ENCODE results near the gene STX3. TPM values are rescaled to one million over a fixed set of nuclear protein-coding genes. Genes with fewer than 3 reads are reported as not detected.

Gene STX3
- total and polyA plus RNA-seq, 2 of the 13 experiments (the other 11 are each of a cell fraction or from before 2014, with no cell fraction given) = 16.5 to 24.0 TPM

- FAIRE-seq = no peak
- no peak for DNase-seq (ENCODE audit: low spot score)
- ChIA-PET CTCF (ENCODE audit: low intra/inter-chr PET ratio, low total read pairs) (no interaction called here), POLR2A (interaction anchor here (0.9 to 2.1 kb wide), 3 partner anchors 9 to 23 kb away, joined by 3 to 5 read pairs (median 3); partner anchors contain the start of gene MRPL16)
- no peak for TF ChIP-seq ZNF235 (CRISPR knock-in tag; IDR thresholded peaks at IDR 0.05; ENCODE audit: borderline replicate concordance)
- TF ChIP-seq ZNF10 (CRISPR knock-in tag; IDR thresholded peaks at IDR 0.05; ENCODE audit: borderline replicate concordance, low read depth) = no peak
- TF ChIP-seq ZBTB7B (CRISPR knock-in tag; IDR thresholded peaks at IDR 0.05) = no peak
- TF ChIP-seq, protein P1, sequence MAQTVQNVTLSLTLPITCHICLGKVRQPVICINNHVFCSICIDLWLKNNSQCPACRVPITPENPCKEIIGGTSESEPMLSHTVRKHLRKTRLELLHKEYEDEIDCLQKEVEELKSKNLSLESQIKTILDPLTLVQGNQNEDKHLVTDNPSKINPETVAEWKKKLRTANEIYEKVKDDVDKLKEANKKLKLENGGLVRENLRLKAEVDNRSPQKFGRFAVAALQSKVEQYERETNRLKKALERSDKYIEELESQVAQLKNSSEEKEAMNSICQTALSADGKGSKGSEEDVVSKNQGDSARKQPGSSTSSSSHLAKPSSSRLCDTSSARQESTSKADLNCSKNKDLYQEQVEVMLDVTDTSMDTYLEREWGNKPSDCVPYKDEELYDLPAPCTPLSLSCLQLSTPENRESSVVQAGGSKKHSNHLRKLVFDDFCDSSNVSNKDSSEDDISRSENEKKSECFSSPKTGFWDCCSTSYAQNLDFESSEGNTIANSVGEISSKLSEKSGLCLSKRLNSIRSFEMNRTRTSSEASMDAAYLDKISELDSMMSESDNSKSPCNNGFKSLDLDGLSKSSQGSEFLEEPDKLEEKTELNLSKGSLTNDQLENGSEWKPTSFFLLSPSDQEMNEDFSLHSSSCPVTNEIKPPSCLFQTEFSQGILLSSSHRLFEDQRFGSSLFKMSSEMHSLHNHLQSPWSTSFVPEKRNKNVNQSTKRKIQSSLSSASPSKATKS (CRISPR knock-in tag; IDR thresholded peaks at IDR 0.05) = no peak
- TF ChIP-seq ZNF574 (CRISPR knock-in tag; IDR thresholded peaks at IDR 0.05) = no peak
- TF ChIP-seq, protein P2, sequence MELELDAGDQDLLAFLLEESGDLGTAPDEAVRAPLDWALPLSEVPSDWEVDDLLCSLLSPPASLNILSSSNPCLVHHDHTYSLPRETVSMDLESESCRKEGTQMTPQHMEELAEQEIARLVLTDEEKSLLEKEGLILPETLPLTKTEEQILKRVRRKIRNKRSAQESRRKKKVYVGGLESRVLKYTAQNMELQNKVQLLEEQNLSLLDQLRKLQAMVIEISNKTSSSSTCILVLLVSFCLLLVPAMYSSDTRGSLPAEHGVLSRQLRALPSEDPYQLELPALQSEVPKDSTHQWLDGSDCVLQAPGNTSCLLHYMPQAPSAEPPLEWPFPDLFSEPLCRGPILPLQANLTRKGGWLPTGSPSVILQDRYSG (CRISPR knock-in tag; IDR thresholded peaks at IDR 0.05) = no peak
- TF ChIP-seq MAF1 (CRISPR knock-in tag; IDR thresholded peaks at IDR 0.05; ENCODE audit: borderline replicate concordance) = no peak
- BruUV-seq (replicated peaks) = no TSS peak
- in situ Hi-C loops (cut with HindIII; ENCODE audit: extremely low pct_ligation_motif_present, low pct_unique_long_range_greater_than_20kb) (no loop called here), intact Hi-C loops (cut with micrococcal nuclease; ENCODE audit: unreplicated experiment) (loop anchor here (1.0 to 5.0 kb wide), 2 partner anchors 12 to 36 kb away; no protein-coding TSS in a partner anchor)
- H2AFZ ChIP-seq (ENCODE audit: low read length) = no peak overlapping the region
- H3K4me1 ChIP-seq (ENCODE audit: insufficient read depth, low read length) = peaks cover 15% of the 10 kb centered on the region
- no peak for ATAC-seq
- H3K9me3 ChIP-seq (ENCODE audit: low read length) = no peaks in the 10 kb centered on the region
- no peak overlapping the region for H3K4me2 ChIP-seq (ENCODE audit: low read depth, low read length)
- no peaks in the 10 kb centered on the region for H4K20me1 ChIP-seq (ENCODE audit: insufficient read depth, low read length)
- H3K36me3 ChIP-seq (replicated peaks in 1 of 2; ENCODE audit: control insufficient read depth in 1 of 2, insufficient read depth in 2 of 2, low read length in 2 of 2) = peaks cover 10 to 15% of the 10 kb centered on the region in 2 experiments; a peak in 4 of 5 replicates
- H3K27ac ChIP-seq (ENCODE audit: extremely low read length, insufficient read depth, low read length) = no peak overlapping the region
- H3K4me3 ChIP-seq (replicated peaks in 1 of 3; ENCODE audit: insufficient read depth in 1 of 3, low read depth in 2 of 3, low read length in 3 of 3) = no peak overlapping the region
- WGBS (ENCODE audit: low lambda C conversion rate) = 93% methylated on average over 3 of the region's 3 CpGs
- no peaks in the 10 kb centered on the region for H3K79me2 ChIP-seq (ENCODE audit: insufficient read depth, low read length)
- H3K9ac ChIP-seq (ENCODE audit: insufficient read depth, low read depth, low read length) = no peak overlapping the region
- no peaks in the 10 kb centered on the region for H3K27me3 ChIP-seq (ENCODE audit: control insufficient read depth in 1 of 2, insufficient read depth in 2 of 2, low read length in 2 of 2)
These were observed 32.6 kb downstream of the STX3 start for GRCh38 chr11:59787816-59788215.
